Fibroblast of skin of scalp (primary cell): ENCODE results near the gene DNAJC17. TPM values are rescaled to one million over a fixed set of nuclear protein-coding genes. Genes with fewer than 3 reads are reported as not detected.

Source experiments
- DNase-seq: peaks from one replicate; pipeline ENCODE4 v3.0.0-alpha.2; 2013
- polyA plus RNA-seq, 2 experiments: library from polyadenylated mRNA; unstranded; fragments of 120-200 nt; gene quantifications; one replicate each; pipeline ENCODE4 v1.2.1, GENCODE V29; 2013; ENCODE audit not compliant: insufficient read length in 2 of 2

Gene DNAJC17
- 23.3 TPM for polyA plus RNA-seq (2013, experiment 1 of 2; ENCODE audit: insufficient read length)
- 25.7 TPM for polyA plus RNA-seq (2013, experiment 2 of 2; ENCODE audit: insufficient read length)

GRCh38 chr15:40807028-40807887, at the start of gene DNAJC17, which contains the start of gene ZFYVE19:
TSS of gene DNAJC17 (minus strand) at chr15:40807473. CDS start at chr15:40807446, 27 bp downstream.
TSS of gene ZFYVE19 (plus strand) at chr15:40807089. CDS start at chr15:40807590, 501 bp downstream.
- DNase-seq, result peak; percentile 98

GRCh38 chr15:40856746-40857145, 49.5 kb upstream of the DNAJC17 start:
- DNase-seq, result no peak

GRCh38 chr15:40855706-40856234, 48.5 kb upstream of the DNAJC17 start:
- no peak for DNase-seq

- DNase-seq, result no peak
These were observed 46.9 kb upstream of the DNAJC17 start for GRCh38 chr15:40854161-40854560.

- DNase-seq, result no peak
These were observed 46.1 kb upstream of the DNAJC17 start for GRCh38 chr15:40853241-40853890.

- DNase-seq, result no peak
These were observed 45.3 kb upstream of the DNAJC17 start for GRCh38 chr15:40852529-40852928.

GRCh38 chr15:40850576-40851112, 43.4 kb upstream of the DNAJC17 start:
- no peak for DNase-seq

- DNase-seq, result no peak
These were observed 40.1 kb upstream of the DNAJC17 start for GRCh38 chr15:40847223-40847961.

GRCh38 chr15:40846841-40847222, 39.6 kb upstream of the DNAJC17 start:
- DNase-seq, result no peak

GRCh38 chr15:40845511-40846284, 38.4 kb upstream of the DNAJC17 start:
- no peak for DNase-seq

- DNase-seq, result no peak
These were observed 37.8 kb upstream of the DNAJC17 start for GRCh38 chr15:40845036-40845435.

GRCh38 chr15:40844696-40845030, 37.4 kb upstream of the DNAJC17 start:
- DNase-seq, result no peak

- no peak for DNase-seq
These were observed 36.8 kb upstream of the DNAJC17 start, which contains the start of gene SPINT1 for GRCh38 chr15:40843885-40844695. TSS of gene SPINT1 (plus strand) at chr15:40844048. CDS start at chr15:40844555, 507 bp downstream.

- DNase-seq, result no peak
These were observed 36.1 kb upstream of the DNAJC17 start for GRCh38 chr15:40843261-40843884.

GRCh38 chr15:40841741-40842140, 34.5 kb upstream of the DNAJC17 start:
- no peak for DNase-seq

GRCh38 chr15:40838756-40839155, 31.5 kb upstream of the DNAJC17 start:
- no peak for DNase-seq

- no peak for DNase-seq
These were observed 28.7 kb upstream of the DNAJC17 start for GRCh38 chr15:40836020-40836419.

GRCh38 chr15:40832903-40833302, 25.6 kb upstream of the DNAJC17 start:
- no peak for DNase-seq

GRCh38 chr15:40831861-40832260, 24.6 kb upstream of the DNAJC17 start:
- no peak for DNase-seq

GRCh38 chr15:40830884-40831283, 23.6 kb upstream of the DNAJC17 start:
- DNase-seq, result no peak
